ENCODE data around the gene MLST8. TPM values are rescaled to one million over a fixed set of nuclear protein-coding genes. Genes with fewer than 3 reads are reported as not detected.

The MLST8 gene
- polyA plus RNA-seq, 3 donors from 2014 or later = 22.5 to 39.1 (median 36.9) TPM

DNA sequence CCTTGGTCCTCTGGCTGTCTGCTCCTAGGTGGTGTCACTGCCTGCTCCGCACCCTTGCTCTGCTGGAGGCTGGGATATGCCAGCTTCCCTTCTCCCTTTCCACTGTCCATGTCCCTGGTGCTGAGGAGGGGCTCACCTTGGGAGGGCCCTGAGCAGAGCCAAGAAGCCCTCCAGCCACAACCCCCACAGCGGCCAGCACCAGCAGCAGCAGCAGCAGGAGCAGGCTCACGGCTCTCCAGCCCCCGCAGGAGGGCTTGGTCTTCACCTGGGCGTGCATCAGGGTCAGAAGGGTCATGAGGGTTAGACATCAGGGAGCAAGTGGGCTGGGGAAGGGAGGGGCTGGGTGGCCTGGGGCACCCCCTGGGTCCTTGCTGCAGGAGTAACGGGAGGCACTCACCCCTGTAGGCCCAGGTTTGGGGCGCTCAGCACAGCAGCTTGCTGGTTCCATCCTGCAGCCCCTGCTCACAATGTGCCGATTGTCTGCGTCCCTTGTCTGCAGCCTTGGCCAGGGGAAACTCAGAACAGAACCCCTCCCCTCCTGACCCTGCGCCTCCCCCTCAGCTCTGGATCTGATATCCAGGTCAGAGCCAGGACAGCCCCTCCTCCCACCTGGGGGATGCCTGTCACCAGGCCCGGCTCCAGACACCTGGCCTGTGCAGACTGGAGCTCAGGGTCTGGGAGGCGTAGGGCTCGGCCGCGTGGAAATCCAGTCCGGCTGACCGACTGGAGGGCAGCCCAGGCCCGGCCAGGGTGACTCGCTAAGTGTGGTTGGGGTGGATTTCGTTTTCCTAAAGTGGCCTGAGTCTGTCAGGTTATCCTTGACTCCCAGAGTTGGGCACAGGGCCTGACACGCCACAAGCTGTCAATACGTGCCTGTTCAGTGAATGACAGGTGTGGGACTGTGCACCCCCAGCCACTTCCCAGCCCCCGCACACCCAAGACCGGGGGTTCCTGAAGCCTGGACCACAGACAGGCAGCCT lies 5.4 kb downstream of the MLST8 start, which contains the start of gene BRICD5:
TSS of gene BRICD5 (minus strand) at position 478 of the 980 bp plus-strand sequence. CDS start at position 448, 30 bp downstream.
- Mint-ChIP-seq H3K4me1 (peaks cover 24 to 30% of the 10 kb centered on the region in 2 donors), H3K9me3 (no peaks in the 10 kb centered on the region), H3K36me3 (peaks cover 0 to 6% (median 0%) of the 10 kb centered on the region in 3 donors), H3K4me3 (no peak within 1 kb of the TSS), H3K27me3 (ENCODE audit: low read depth in 3 of 3) (peaks cover 4 to 16% (median 11%) of the 10 kb centered on the region in 3 donors), H3K27ac (no peak within 1 kb of the TSS)
- DNase-seq = no peak

DNA sequence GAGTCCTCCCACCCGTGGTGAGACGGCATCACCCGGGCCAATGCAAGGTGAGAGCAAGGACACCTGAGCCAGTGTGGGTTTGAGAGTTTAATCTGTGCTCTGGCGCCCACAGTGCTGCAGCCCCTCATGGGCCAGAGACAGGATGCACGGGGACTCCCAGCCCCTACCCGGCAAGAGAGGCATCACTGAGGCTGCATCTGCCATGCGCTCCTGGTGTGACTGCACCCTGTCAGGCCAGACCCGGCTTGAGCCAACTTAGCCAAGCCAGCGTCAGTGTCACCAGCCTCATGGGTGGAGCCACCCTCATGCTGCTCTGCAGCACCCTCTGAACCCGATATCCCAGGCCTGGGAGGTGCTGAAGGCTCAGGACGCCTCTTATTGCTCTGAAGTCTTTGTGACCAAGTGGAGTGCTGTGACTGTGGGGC lies 6.7 kb downstream of the MLST8 start:
- no peaks in the 10 kb centered on the region for H3K9me3 Mint-ChIP-seq
- H3K4me1 Mint-ChIP-seq = peaks cover 19 to 24% of the 10 kb centered on the region in 2 donors
- peaks cover 0 to 6% (median 0%) of the 10 kb centered on the region in 3 donors for H3K36me3 Mint-ChIP-seq
- H3K4me3 Mint-ChIP-seq = peak overlapping the region in 3 of 5 donors; percentile 17 to 36 (median 33)
- peaks cover 4 to 13% (median 11%) of the 10 kb centered on the region in 3 donors for H3K27me3 Mint-ChIP-seq (ENCODE audit: low read depth in 3 of 3)
- DNase-seq = no peak
- peak overlapping the region in 1 of 6 donors; percentile 40 for H3K27ac Mint-ChIP-seq

DNA sequence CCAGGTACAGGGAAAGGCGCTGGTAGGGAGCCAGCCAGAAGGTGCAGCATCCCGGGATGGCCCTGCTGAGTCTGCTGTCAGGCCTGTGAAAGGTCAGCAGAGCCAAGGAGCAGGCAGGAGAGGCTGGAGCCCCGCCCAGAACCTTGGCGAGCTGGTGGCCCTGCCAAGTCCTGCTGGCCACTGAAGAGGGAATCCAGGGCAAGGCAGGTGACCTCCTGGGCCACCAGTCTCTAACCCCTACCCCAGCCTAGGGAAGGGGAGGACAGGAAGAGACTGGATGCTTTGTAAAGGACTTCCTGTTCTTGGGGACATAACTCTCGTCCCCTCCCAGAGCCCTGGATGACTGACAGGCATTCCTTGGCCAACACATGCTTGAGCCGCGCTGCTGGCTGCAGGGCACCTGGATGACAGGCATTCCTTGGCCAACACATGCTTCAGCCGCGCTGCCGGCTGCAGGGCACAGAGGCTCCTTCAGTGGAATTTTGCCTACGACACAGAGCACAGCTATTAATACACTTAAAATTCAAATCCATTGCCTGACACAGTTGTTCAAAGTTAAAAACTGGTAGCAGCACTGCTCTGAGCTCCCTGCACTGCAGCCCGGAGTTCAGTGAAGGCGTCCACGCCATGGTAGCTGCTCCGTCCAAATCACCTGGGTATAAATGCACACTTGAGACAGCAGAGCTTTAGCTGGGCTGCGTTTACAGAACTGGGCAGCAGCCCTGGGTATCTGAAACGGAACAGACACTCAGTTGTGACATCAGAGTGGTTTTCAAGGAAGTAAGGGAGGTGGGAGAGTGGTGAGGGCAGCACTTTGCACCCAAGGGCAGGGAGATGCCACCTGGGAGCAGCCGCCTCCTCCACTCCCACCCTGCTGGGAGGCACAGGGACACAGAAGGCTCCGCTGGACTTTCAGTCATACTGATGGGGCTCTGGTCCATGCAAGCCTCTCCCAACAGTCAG lies 7.4 kb downstream of the MLST8 start:
- Mint-ChIP-seq H3K4me3 (peak overlapping the region; percentile 70 to 76 (median 74)), H3K36me3 (peaks cover 0 to 2% (median 0%) of the 10 kb centered on the region in 3 donors), H3K9me3 (no peaks in the 10 kb centered on the region)

DNA sequence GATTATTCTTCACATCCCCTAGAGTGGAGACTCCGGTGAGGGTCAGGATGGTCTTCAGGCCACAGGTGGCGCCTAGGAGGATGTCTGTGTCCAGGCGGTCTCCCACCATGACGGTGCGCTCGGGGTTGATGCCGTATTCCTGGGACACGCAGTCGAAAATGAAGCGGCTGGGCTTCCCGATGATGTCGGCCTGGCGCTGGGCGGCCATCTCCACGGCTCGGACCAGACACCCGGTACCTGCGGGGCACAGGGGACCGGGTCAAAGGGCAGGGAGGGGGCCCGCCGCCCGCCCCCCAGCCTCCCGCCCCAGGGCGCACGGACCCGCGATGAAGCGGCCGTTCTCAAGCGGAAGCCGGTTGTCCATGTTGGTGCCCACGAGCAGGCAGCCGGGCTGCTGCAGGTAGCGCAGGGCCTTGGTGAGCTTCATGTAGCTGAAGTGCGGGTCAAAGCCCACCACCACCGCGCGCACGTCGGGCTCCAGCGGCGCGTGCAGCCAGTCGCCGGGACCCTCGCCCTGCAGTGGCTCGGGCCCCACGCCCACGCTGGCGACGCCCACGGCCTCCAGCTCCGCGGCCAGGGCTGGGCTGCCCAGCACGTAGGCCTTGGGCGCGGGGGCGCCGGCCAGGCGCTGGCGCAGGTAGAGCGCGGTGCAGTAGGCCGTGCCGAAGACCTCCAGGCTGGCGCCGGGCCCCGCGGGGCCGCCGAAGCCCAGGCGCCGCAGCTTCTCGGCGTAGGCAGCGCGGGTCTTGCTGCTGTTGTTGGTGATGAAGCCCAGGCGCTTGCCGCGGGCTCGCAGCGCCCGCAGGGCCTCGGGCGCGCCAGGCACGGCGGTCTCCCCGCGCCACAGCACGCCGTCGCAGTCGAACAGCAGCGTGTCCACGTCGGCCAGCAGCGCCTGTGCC lies 8.8 kb downstream of the MLST8 start:
- DNase-seq = no peak
- H3K27ac Mint-ChIP-seq = peak overlapping the region in 2 of 6 donors; percentile 34 to 42
- peak overlapping the region; percentile 70 to 76 (median 74) for H3K4me3 Mint-ChIP-seq
- H3K27me3 Mint-ChIP-seq (ENCODE audit: low read depth in 3 of 3) = peaks cover 4 to 13% (median 8%) of the 10 kb centered on the region in 3 donors
- H3K36me3 Mint-ChIP-seq = no peaks in the 10 kb centered on the region
- peaks cover 13 to 18% of the 10 kb centered on the region in 2 donors for H3K4me1 Mint-ChIP-seq
- H3K9me3 Mint-ChIP-seq = no peaks in the 10 kb centered on the region

More for the DNA sequence above, 7.4 kb downstream of the MLST8 start:
- no peak for DNase-seq
- Mint-ChIP-seq H3K27me3 (ENCODE audit: low read depth in 3 of 3) (peaks cover 4 to 13% (median 8%) of the 10 kb centered on the region in 3 donors), H3K4me1 (peaks cover 15 to 19% of the 10 kb centered on the region in 2 donors), H3K27ac (peak overlapping the region in 1 of 6 donors; percentile 71)

DNA sequence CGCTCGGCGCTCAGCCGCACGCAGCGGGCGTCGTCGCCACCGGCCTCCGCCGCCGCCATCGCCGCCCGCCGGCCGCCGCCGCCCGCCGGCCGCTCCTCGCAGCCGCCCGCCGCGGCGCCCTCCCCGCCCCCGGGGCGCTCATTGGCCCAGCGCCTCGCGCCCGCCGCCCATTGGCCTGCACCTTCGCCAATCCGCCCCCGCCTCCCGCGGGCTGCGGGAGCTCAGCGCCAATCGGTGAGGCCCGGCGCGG lies 9.4 kb downstream of the MLST8 start, which contains the start of gene PGP:
TSS of gene PGP (minus strand) at position 122 of the 250 bp plus-strand sequence. CDS start at position 59, 63 bp downstream.
- Mint-ChIP-seq H3K27me3 (ENCODE audit: low read depth in 3 of 3) (peaks cover 4 to 13% (median 8%) of the 10 kb centered on the region in 3 donors), H3K27ac (peak within 1 kb of the TSS; percentile 75 to 91 (median 88)), H3K9me3 (no peaks in the 10 kb centered on the region), H3K4me3 (peak within 1 kb of the TSS; percentile 86 to 92 (median 88)), H3K36me3 (no peaks in the 10 kb centered on the region), H3K4me1 (peaks cover 13 to 18% of the 10 kb centered on the region in 2 donors)
- no peak for DNase-seq

DNA sequence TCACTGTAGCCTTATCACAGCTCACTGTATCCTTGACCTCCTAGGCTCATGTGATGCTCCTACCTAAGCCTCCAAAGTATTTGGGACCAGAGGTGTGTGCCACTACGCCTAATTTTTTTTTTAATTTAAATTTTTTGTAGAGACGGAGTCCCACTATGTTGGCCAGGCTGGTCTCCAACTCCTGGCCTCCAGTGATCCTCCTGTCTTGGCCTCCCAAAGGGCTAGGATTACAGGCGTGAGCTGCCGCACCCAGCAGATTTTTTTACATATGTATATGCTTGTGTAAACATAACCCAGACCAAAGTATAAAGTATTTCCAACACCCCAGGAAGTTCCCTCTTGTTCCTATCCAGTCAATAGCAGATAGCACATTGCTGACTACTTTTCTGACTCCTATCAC lies 11.1 kb downstream of the MLST8 start:
- DNase-seq = no peak
- Mint-ChIP-seq H3K4me1 (peaks cover 13 to 18% of the 10 kb centered on the region in 2 donors), H3K36me3 (no peaks in the 10 kb centered on the region), H3K27ac (peak overlapping the region in 1 of 6 donors; percentile 40), H3K4me3 (peak overlapping the region; percentile 44 to 58 (median 56)), H3K27me3 (ENCODE audit: low read depth in 3 of 3) (peaks cover 4 to 13% (median 8%) of the 10 kb centered on the region in 3 donors), H3K9me3 (no peaks in the 10 kb centered on the region)

DNA sequence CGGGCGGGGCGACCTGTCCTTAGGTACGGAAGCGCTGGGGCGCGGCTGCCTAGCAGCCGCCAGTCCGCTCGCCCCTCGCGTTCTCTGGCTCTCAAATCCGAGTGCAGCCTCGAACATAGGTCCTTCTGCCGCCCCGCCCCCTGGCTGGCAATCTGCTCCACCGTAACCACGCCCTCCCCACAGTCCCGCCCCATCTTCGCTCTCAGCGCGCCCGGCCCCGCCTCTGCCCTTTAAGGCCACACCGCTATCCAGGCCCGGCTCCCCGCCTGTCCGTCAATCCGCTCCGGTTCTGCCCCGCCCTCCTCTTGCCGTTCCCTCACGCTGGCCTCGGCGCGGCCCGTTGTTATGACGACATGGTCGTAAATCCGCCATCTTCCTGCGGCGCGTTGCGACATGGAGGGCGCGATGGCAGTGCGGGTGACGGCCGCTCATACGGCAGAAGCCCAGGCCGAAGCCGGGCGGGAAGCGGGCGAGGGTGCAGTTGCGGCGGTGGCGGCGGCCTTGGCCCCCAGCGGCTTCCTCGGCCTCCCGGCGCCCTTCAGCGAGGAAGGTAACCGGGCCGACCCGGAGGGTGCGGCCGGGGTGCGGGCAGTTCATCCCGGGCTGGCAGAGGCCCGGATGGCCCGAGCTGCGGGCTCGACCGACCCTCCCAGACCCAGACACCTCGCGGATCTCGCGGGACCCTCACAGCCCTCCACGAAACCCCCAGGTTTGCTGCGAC lies 18.1 kb downstream of the MLST8 start, which contains the start of gene E4F1:
TSS of gene E4F1 (plus strand) at position 371 of the 721 bp plus-strand sequence. CDS start at position 394, 23 bp downstream.
- Mint-ChIP-seq H3K27ac (peak within 1 kb of the TSS; percentile 72 to 91 (median 86)), H3K27me3 (ENCODE audit: low read depth in 3 of 3) (peaks cover 0 to 7% (median 3%) of the 10 kb centered on the region in 3 donors), H3K9me3 (no peaks in the 10 kb centered on the region), H3K4me3 (peak within 1 kb of the TSS; percentile 84 to 92 (median 90)), H3K4me1 (peaks cover 20 to 27% of the 10 kb centered on the region in 2 donors), H3K36me3 (no peaks in the 10 kb centered on the region)
- DNase-seq = peak; percentile 99

DNA sequence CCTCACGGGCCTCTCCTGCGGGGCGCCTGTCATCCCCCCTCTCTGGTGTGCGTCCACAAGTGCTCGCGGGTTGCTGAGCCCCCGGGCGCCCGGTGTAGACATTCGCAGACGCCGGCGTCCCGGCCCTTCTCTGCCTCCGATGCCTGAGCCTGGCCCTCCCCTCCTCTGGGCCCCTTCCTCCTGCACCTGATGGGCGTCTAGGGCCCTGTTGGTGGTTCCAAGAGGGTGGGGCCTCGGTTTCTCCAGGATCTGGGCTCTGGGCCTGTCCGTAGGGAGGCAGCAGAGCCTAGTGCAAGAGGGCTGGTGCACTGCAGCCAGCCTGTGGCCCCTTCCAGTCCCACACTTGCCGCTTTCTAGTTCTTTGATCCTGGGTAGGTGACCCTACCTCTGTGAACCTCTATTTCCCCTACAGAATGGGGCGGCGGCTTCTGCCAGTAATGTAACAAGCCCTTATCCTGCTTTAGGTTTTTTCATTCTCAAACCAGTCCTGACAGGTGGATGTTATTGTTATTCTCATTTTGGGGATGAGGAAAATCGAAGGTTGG lies 18.8 kb downstream of the MLST8 start:
- Mint-ChIP-seq H3K9me3 (no peaks in the 10 kb centered on the region), H3K27me3 (ENCODE audit: low read depth in 3 of 3) (peaks cover 0 to 7% (median 3%) of the 10 kb centered on the region in 3 donors), H3K4me1 (peaks cover 20 to 27% of the 10 kb centered on the region in 2 donors), H3K36me3 (no peaks in the 10 kb centered on the region), H3K27ac (peak overlapping the region in 5 of 6 donors; percentile 62 to 83 (median 72)), H3K4me3 (peak overlapping the region; percentile 74 to 90 (median 78))
- DNase-seq = no peak

DNA sequence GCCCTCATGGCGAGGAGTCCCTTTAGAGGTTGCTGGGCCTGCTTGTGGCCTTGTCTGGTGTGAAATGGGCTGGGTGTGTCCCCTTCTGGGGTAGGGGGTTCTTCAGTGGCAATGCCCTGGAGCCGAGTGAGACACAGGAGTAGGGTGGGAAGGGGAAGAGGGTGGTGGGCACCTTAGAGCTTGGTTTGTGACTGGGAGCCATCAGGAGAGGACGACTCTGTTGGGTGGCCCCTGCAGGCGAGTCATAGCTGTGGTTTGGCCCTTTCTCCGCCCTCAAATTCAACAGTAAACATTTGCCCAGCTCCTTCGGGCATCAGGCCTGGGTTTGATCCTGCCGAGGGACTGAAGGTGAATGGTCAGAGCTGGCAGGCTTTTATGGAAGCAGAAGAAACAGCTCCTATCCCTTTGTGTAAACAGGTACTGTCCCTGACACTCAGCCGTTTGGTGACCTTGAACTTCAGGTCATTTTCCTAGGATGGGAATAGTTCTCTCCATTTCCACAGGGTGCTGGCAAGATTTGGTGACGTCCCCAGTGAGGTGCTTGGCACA lies 21.1 kb downstream of the MLST8 start:
- H3K36me3 Mint-ChIP-seq = peaks cover 0 to 4% (median 0%) of the 10 kb centered on the region in 3 donors
- peak overlapping the region in 4 of 5 donors; percentile 47 to 56 (median 50) for H3K4me3 Mint-ChIP-seq
- peaks cover 20 to 27% of the 10 kb centered on the region in 2 donors for H3K4me1 Mint-ChIP-seq
- no peaks in the 10 kb centered on the region for H3K9me3 Mint-ChIP-seq
- peaks cover 0 to 8% (median 3%) of the 10 kb centered on the region in 3 donors for H3K27me3 Mint-ChIP-seq (ENCODE audit: low read depth in 3 of 3)
- H3K27ac Mint-ChIP-seq = peak overlapping the region in 4 of 6 donors; percentile 16 to 77 (median 40)
- no peak for DNase-seq

DNA sequence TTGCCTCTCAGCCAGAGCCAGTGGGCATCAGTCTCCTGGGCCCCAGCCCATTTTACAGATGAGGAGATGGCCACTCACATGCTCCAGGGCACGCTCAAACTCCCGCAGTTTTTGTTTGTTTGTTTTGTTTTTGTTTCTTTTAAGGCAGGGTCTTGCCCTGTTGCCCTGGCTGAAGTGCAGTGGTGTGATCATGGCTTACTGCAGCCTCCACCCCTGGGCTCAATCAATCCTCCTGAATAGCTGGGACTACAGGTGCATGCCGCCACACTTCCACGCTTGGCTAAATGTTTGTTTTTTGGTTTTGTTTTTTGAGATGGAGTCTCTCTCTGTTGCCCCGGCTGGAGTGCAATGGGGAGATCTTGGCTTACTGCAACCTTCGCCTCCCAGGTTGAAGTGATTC lies 21.7 kb downstream of the MLST8 start:
- H3K9me3 Mint-ChIP-seq = no peaks in the 10 kb centered on the region
- H3K4me3 Mint-ChIP-seq = peak overlapping the region in 1 of 5 donors; percentile 32
- peaks cover 0 to 8% (median 3%) of the 10 kb centered on the region in 3 donors for H3K27me3 Mint-ChIP-seq (ENCODE audit: low read depth in 3 of 3)
- DNase-seq = no peak
- no peak overlapping the region for H3K27ac Mint-ChIP-seq
- H3K4me1 Mint-ChIP-seq = peaks cover 20 to 27% of the 10 kb centered on the region in 2 donors
- H3K36me3 Mint-ChIP-seq = peaks cover 0 to 4% (median 0%) of the 10 kb centered on the region in 3 donors

DNA sequence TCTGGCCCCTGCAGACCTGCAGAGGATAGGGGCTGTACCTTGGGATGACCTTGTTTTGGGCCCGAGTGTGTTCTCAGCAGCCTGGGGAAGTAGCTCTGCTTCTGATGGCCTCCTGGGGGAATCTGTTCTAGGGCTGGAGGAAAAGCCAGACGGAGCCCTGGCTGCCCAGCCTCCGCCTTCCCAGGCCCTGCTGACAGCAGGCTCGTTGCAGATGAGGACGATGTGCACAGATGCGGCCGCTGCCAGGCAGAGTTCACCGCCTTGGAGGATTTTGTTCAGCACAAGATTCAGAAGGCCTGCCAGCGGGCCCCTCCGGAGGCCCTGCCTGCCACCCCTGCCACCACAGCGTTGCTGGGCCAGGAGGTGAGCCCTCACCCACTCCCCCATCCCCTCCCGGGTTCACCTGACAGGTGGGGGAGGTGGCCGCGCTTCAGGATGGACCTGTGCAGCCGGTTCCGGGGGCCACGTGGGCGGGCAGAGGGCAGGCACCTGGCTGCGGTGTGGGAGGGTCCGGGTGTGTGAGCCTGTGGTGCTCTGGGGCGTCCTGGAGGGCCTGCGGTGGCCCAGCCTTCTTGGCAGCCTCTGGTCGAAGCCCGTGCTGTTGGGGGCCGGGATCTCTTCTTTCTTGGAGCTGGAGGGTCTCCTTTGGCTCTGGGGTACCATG lies 23.0 kb downstream of the MLST8 start:
- H3K27me3 Mint-ChIP-seq (ENCODE audit: low read depth in 3 of 3) = peaks cover 0 to 5% (median 5%) of the 10 kb centered on the region in 3 donors
- no peak overlapping the region for H3K27ac Mint-ChIP-seq
- no peaks in the 10 kb centered on the region for H3K9me3 Mint-ChIP-seq
- peaks cover 17 to 24% of the 10 kb centered on the region in 2 donors for H3K4me1 Mint-ChIP-seq
- H3K36me3 Mint-ChIP-seq = peaks cover 0 to 4% (median 0%) of the 10 kb centered on the region in 3 donors
- H3K4me3 Mint-ChIP-seq = no peak overlapping the region
- DNase-seq = no peak

Measured in immature natural killer cell (primary cell).